ENCODE measurements around the gene WNK3. TPM values are rescaled to one million over a fixed set of nuclear protein-coding genes. Genes with fewer than 3 reads are reported as not detected.

WNK3 gene
- total RNA-seq, 4 donors from 2014 or later = 0.68 to 1.1 (median 1.0) TPM

GRCh38 chrX:54238588-54238987, 119.3 kb downstream of the WNK3 start:
- TF ChIP-seq CTCF (IDR thresholded peaks at IDR 0.05; ENCODE audit: low read depth) = no peak

DNA sequence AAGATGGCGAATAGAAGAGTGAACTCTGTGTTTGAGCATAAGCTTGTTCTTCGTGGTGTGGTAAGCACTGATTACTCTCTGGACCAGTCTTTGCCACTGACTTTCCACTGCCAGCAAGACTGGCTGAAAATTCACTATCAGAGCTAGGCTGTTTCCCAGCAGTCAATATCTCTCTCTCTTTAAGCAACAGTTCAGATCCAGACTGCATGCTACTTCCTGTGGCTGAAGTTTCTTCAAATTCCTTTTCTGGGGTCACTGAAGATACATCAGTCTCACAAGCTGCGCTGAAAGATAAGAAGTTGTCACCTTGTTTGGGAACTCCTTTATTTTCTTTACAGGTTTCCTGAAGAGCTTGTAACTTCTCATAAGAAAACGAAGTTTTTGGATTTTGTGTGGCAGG, 120.8 kb downstream of the WNK3 start:
- TF ChIP-seq CTCF (IDR thresholded peaks at IDR 0.05; ENCODE audit: low read depth) = no peak

DNA sequence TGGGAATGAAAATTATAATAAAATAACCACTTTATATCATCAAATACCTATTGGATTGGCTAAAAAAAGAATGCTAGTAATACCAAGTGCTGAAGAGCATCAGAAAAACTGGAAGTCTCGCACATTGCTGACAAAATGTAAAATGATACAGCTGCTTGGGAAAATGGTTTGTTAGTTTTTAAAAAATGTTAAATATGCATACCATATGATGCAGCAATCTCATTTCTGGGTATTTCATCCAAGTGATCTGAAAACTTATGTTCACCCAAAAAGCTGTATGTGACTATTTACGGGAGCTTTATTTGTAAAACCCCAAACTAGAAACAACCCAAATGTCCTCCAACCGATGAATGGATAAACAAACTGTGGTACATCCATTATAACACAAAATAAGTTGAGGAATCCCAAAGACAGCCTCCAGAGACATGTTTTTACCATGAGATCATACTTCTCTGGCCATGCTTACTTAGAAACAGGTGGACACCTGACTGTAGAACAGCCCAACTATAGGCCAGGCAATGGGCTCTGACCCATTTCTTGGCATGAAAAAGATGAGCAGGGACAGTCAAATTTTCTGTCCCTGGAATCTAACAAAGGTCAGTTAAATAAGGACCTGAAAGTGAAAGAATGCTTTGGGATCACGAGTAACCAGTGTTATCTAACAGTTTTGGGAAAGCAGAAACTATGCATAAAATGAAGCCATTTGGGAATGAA, 127.3 kb downstream of the WNK3 start:
- no peak for TF ChIP-seq CTCF (IDR thresholded peaks at IDR 0.05; ENCODE audit: low read depth)

- no peak for TF ChIP-seq CTCF (IDR thresholded peaks at IDR 0.05; ENCODE audit: low read depth)
These were observed 134.3 kb downstream of the WNK3 start for GRCh38 chrX:54223581-54223980.

GRCh38 chrX:54213603-54214002, 144.2 kb downstream of the WNK3 start:
- no peak for TF ChIP-seq CTCF (IDR thresholded peaks at IDR 0.05; ENCODE audit: low read depth)

DNA sequence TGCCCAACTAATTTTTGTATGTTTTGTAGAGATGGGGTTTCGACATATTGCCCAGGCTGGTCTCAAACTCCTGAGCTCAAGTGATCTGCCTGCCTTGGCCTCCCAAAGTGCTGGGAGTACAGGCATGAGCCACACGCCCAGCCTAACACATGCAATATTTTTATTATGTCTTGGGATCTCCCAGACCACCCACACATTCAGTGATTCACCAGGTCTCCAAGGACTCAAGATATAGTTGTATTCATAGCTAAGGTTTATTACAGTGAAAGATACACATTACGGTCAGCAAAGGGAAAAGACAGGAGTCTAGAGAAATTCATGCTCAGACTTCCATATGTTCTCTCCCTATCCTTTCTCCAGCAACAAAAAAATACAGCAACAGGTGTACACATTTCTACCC, 149.3 kb downstream of the WNK3 start:
- TF ChIP-seq CTCF (IDR thresholded peaks at IDR 0.05; ENCODE audit: low read depth) = no peak

DNA sequence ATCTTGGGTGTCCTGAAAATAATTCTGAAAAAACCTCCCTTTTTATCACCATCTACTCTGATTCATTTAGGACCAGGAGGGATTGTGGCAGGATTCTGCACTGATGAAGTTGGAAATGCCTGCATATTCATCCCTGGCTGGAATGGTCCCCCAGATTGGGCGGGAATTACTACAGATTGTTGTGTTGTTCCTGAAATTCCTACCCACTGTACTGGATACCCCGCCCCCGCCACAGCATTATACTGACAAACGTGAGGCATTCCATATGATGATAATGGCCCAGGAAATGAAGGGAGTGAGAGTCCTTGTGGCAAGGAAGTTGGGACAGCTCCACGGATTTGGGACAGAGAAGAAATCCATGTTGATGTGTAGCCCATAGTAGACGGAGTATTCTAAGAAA, 159.6 kb downstream of the WNK3 start:
- no peak for TF ChIP-seq CTCF (IDR thresholded peaks at IDR 0.05; ENCODE audit: low read depth)

Data from subcutaneous adipose tissue (tissue), 4 donors.